GM18858 (cell line): Measurements from ENCODE around the gene ZNF506.
"Not testable (repeated sequence)": the region's sequence is repeated elsewhere in the genome, so short reads cannot be mapped to it uniquely, and the experiment has no call there.

Source experiments
- ATAC-seq: cut with Tn5 transposase; IDR thresholded peaks from one replicate; pipeline ENCODE4 v1.9.1; 2021; ENCODE audit not compliant: unreplicated experiment

The ZNF506 gene

GRCh38 chr19:19781791-19782190 lies 39.8 kb downstream of the ZNF506 start:
- not testable (repeated sequence) for ATAC-seq

GRCh38 chr19:19778666-19779065 lies 42.9 kb downstream of the ZNF506 start:
- no peak for ATAC-seq

- ATAC-seq, result no peak
These were observed 43.9 kb downstream of the ZNF506 start for GRCh38 chr19:19777692-19778091.

- peak; percentile 97 for ATAC-seq
These were observed 45.1 kb downstream of the ZNF506 start for GRCh38 chr19:19776206-19777008.

- no peak for ATAC-seq
These were observed 45.7 kb downstream of the ZNF506 start for GRCh38 chr19:19775891-19776205.

- ATAC-seq, result no peak
These were observed 47.1 kb downstream of the ZNF506 start for GRCh38 chr19:19774354-19775033.

- ATAC-seq, result not testable (repeated sequence)
These were observed 49.6 kb downstream of the ZNF506 start for GRCh38 chr19:19771963-19772362.

- not testable (repeated sequence) for ATAC-seq
These were observed 51.6 kb downstream of the ZNF506 start for GRCh38 chr19:19769971-19770370.

GRCh38 chr19:19758164-19758563 lies 63.4 kb downstream of the ZNF506 start:
- no peak for ATAC-seq

GRCh38 chr19:19752760-19753403 lies 68.7 kb downstream of the ZNF506 start:
- no peak for ATAC-seq

GRCh38 chr19:19751846-19752245 lies 69.7 kb downstream of the ZNF506 start:
- ATAC-seq, result no peak

GRCh38 chr19:19750842-19751790 lies 70.4 kb downstream of the ZNF506 start:
- no peak for ATAC-seq

GRCh38 chr19:19749908-19750841 lies 71.4 kb downstream of the ZNF506 start:
- no peak for ATAC-seq

GRCh38 chr19:19749117-19749907 lies 72.2 kb downstream of the ZNF506 start:
- no peak for ATAC-seq

- no peak for ATAC-seq
These were observed 73.2 kb downstream of the ZNF506 start for GRCh38 chr19:19748249-19748938.

GRCh38 chr19:19747357-19748220 lies 74.0 kb downstream of the ZNF506 start:
- no peak for ATAC-seq
